Stimulated activated CD4-positive, alpha-beta T cell treated with anti-CD3 and anti-CD28 coated beads, Interleukin-1b, Interleukin-23, amount 100 ng/mL, for 48 hours (primary cell): ENCODE results near the gene SGCB.

Experiments
- DNase-seq: peaks from one replicate; pipeline ENCODE4 v3.0.0-alpha.2; 2020

SGCB gene

DNA sequence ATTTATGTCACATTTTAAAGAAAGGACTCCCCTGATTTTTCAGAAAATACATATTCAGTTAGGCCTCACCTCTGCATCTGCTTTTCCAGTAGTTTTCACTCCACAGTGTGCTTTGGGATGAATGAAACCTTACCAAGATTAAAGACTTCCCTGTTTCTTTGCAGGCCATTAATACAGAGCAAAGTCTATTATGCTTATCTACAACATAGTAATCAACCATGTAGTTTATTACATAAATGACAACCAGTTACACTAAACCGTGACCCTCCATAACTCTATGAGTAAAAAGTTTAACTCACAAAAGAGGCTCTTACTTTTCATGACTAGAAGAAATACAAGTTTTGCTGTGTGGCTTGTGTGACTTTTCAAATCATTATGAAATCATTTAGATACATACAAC lies 20.3 kb downstream of the SGCB start:
- no peak for DNase-seq

DNA sequence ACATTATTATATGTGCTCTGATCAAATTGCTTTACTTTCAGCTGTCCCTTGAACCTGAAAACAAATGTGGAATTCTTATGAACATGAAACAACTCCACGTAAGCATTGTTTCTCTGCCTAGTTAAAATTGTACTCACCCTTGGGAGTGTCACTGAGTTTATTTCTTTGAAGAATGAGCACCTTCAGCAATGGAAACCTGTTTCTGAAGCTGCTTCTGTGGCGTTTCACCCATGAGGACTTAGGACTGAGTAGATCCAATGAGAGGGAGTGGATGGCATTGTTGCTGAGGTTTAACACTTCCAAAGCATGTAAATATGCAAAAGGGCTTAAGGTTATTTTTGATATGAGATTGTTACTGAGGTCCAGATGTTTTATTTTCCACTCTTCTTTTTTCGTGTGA lies 21.1 kb downstream of the SGCB start:
- no peak for DNase-seq

- no peak for DNase-seq
Observed at GRCh38 chr4:52015366-52015765, 22.7 kb downstream of the SGCB start.

DNA sequence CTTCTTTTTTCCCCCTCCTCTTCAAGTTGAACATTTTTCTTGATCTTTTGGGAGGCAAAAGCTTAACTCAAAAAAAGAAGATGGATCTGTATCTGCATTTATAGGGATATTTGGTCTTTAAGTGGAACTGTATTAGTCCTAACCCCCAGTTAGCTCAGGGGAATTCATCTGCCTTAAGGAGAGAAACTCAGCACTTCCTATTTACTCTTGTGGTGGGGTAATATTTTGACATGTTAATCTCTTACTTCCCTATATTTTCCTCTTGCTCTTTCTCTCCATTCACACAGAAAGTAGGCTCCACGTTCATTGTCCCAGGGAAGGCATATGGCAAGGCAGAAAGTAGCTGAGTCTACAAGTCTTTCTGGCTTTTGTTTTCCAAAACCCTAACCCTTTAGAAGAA lies 23.2 kb downstream of the SGCB start:
- DNase-seq, result no peak

DNA sequence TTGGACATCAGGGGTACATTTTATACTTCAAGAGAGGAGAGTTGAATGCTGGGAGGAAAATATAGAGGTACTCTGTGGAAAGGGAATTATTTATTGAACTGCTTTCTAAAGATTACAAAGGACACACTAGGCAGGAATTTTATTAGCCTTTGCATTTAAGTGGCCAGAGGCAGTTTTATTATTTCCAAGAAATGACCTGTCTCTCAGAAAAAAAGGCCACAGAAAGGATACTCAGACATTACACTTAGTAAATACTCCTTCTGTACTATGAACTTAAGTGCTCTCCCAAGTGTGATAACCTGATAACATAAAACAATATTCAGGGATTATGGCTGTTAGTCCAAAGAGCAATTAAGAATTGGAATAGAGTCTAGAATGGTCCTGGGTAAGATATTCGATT lies 25.4 kb downstream of the SGCB start:
- no peak for DNase-seq

DNA sequence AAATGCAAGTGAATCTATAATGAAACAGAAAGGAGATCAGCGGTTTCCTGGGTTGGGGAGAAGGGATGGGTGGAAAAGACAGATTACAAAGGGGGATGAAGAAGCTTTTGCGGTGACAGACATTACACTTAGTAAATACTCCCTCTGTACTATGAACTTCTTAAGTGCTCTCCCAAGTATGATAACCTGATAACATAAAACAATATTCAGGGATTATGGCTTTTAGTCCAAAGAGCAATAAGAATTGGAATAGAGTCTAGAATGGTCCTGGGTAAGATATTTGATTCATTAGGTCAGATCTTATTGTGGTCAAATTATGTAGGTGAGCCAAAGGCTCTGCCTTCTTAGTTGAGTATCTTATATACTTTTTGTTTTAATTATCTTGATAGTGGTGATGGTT lies 27.1 kb downstream of the SGCB start:
- no peak for DNase-seq

- DNase-seq, result no peak
Observed at GRCh38 chr4:52006887-52007286, 31.2 kb downstream of the SGCB start.

DNA sequence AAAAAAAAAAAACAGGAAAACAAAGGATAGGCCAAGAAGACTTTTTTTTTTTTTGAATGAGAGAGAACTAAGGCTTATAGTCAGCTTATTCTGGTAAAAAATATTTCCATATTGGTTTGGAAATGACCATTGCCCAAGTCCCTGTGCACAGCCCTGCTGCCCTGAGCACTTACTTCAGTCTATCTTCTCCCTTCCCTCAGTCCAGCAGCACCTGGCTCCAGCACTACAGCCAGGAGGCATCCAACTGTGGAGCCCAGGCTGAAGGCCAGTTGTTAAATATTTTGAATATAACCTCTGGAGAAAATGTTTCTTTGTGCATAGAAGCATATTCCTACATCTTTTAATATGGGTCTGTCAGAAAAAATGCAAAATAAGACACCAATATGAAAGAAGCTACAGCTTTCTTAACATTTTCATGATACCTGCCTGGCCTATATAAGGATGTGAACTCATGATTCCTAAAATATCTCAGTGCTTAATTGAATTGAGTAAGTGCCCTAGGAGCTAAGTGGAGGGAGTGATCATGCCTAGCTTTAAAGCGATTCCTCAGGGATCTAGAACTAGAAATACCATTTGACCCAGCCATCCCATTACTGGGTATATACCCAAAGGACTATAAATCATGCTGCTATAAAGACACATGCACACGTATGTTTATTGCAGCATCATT lies 32.4 kb downstream of the SGCB start:
- DNase-seq, result no peak

- DNase-seq, result no peak
Observed at GRCh38 chr4:52004414-52004813, 33.7 kb downstream of the SGCB start.

- DNase-seq, result no peak
Observed at GRCh38 chr4:52001616-52002015, 36.5 kb downstream of the SGCB start.

DNA sequence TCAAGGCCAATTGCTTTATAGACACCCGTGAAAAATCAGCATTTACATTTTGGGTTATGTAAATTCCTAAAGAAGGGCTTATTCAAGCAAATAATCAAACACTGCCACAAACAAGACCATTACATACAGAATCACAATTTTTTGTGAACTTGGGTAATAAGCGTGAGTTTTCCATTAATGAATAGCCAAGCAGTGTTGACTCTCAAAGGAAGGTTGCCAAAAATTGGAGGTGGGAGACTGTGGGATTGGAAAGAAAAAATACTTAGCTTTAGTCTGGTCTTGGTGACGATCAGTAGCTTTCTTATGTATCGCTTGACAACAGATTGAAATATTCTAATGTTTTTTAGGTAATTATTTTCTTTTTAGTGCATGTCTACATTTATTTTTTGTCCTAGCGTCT lies 38.8 kb downstream of the SGCB start:
- no peak for DNase-seq

DNA sequence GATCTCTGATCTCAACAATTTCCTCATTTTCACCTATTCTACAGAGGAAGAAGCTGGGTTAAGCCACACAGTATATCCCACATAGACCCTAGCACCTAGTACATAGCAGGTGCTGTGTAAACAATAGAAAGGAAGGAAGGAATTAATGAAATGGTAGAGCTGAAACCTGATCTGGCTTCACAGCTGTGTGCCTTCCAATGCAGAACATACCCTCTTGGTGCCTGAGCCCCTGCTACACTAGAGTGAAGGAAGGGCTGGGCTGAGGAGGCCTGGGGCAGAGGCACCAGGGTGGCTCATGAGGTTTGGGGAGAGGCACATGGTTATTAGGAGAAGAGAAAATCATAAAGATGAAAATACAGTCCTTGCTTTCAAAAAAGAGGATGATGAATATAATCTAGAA lies 39.3 kb downstream of the SGCB start:
- DNase-seq, result no peak

DNA sequence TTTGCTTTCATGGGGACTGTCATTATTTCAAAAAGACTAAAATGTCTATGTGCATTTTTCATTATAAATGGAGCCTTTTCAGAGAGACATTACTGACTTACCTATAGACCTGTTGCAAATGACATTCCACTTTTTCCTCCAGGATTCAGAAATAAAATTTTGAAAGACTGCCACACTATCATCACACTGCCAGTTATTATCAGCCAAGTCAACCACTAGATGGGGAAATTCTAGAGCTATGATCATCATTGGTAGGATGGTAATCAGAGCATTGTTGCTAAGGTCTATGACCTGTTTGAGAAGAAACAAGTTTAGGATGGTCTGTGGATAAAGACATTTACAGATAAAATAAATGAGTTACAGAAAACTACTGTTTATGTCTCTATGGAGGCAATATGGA lies 40.5 kb downstream of the SGCB start:
- DNase-seq, result no peak

GRCh38 chr4:51995647-51996220 lies 42.4 kb downstream of the SGCB start:
- no peak for DNase-seq
